ENCODE measurements around the gene DPP4. TPM values are rescaled to one million over a fixed set of nuclear protein-coding genes. Genes with fewer than 3 reads are reported as not detected.
A peak's percentile ranks its signal among the peaks of the same experiment; 100 is the strongest.

DPP4 gene
- total RNA-seq, 2 donors from 2014 or later, result 0.99 to 7.5 TPM

DNA sequence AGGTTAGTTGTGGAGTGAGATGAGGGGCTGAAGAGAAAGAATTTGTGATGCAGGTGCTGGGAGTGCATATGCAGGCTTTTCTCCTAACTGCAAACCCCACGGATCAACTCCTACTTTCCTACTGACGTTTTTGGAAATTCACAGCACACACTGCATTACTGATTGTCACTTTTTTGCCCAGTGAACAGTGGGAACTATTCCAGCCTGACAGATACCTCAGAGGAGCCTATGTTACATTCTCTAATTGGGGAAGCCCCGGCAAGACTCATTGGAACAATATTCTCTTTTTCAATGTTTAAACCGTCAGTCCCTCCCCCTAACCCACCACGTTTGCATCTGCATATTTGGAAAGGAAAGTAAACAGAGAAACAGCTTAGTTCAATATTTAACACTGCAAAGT lies 126.2 kb downstream of the DPP4 start:
- Histone ChIP-seq H3K27me3 (no peaks in the 10 kb centered on the region), H3K4me1 (no peaks in the 10 kb centered on the region), H3K9me3 (no peaks in the 10 kb centered on the region), H3K36me3 (replicated peaks in 1 of 2; ENCODE audit: insufficient read depth in 1 of 2, low read depth in 2 of 2) (no peaks in the 10 kb centered on the region), H3K27ac (no peak overlapping the region), H3K4me3 (no peak overlapping the region)
- DNase-seq, result no peak
- TF ChIP-seq, protein P1, sequence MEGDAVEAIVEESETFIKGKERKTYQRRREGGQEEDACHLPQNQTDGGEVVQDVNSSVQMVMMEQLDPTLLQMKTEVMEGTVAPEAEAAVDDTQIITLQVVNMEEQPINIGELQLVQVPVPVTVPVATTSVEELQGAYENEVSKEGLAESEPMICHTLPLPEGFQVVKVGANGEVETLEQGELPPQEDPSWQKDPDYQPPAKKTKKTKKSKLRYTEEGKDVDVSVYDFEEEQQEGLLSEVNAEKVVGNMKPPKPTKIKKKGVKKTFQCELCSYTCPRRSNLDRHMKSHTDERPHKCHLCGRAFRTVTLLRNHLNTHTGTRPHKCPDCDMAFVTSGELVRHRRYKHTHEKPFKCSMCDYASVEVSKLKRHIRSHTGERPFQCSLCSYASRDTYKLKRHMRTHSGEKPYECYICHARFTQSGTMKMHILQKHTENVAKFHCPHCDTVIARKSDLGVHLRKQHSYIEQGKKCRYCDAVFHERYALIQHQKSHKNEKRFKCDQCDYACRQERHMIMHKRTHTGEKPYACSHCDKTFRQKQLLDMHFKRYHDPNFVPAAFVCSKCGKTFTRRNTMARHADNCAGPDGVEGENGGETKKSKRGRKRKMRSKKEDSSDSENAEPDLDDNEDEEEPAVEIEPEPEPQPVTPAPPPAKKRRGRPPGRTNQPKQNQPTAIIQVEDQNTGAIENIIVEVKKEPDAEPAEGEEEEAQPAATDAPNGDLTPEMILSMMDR (IDR thresholded peaks at IDR 0.05), result no peak
- no peak for TF ChIP-seq POLR2A (IDR thresholded peaks at IDR 0.05)
- 13 to 21% methylated on average over 5 of the region's 5 CpGs for WGBS, 2 donors
- intact Hi-C loops (cut with DNase I), result no loop called here
- ATAC-seq, result no peak

DNA sequence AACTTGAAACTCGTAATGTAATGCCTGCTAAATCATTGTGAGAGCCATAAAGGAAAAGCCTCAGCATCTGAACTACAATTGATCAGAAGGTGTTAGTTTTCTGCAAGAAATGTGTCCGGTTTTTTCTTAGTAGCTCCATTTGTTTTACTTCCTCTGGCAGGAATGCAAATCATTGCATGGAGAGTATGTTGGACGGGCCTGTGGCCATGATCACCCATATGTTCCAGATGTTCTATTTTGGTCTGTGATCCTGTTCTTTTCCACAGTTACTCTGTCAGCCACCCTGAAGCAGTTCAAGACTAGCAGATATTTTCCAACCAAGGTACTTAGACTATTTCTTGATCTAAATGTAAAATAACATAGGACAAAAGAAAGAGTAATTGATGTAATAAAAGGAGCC lies 126.6 kb downstream of the DPP4 start:
- H3K27ac ChIP-seq, result no peak overlapping the region
- H3K36me3 ChIP-seq (replicated peaks in 1 of 2; ENCODE audit: insufficient read depth in 1 of 2, low read depth in 2 of 2), result no peaks in the 10 kb centered on the region
- no peaks in the 10 kb centered on the region for H3K9me3 ChIP-seq
- DNase-seq (no peak), ATAC-seq (no peak)
- H3K4me3 ChIP-seq, result no peak overlapping the region
- H3K4me1 ChIP-seq, result no peaks in the 10 kb centered on the region
- no peaks in the 10 kb centered on the region for H3K27me3 ChIP-seq
- intact Hi-C loops (cut with DNase I), result no loop called here
- WGBS, 2 donors, result 30 to 47% methylated on average over 3 of the region's 3 CpGs
- TF ChIP-seq, protein P1 (IDR thresholded peaks at IDR 0.05), result no peak
- TF ChIP-seq POLR2A (IDR thresholded peaks at IDR 0.05), result no peak

DNA sequence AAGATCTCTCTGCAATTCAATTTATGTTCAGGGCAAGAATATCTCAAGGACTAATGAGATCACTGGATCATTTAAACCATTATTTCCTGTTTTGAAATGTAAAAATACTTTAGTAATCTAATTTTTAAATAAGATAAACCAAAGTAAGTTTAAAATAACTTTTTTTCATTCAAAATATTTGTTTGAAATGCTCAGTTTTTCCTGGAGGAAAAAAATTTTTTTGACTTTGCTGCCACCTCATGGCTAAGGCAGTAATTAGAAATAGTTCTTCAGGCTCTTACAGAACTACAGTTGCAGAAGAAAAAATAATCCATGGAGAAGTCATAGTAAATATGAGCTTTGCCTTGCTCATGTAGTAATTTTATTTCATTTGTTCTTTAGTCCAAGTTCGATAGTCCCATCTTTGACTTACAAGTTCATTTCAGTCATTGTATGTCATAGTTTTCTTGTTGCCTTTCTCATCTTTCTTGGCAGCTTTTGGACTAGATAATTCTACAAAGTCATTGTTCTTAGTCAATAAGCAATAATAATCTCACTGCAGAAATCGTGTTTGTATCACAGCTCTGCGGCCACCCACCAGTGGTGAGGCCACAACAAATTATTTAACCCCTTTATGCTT lies 127.4 kb downstream of the DPP4 start:
- ATAC-seq (no peak), DNase-seq (no peak)
- intact Hi-C loops (cut with DNase I), result no loop called here
- Histone ChIP-seq H3K4me1 (no peaks in the 10 kb centered on the region), H3K9me3 (no peaks in the 10 kb centered on the region), H3K27ac (no peak overlapping the region), H3K27me3 (no peaks in the 10 kb centered on the region), H3K4me3 (no peak overlapping the region), H3K36me3 (replicated peaks in 1 of 2; ENCODE audit: insufficient read depth in 1 of 2, low read depth in 2 of 2) (no peaks in the 10 kb centered on the region)
- TF ChIP-seq, protein P1 (IDR thresholded peaks at IDR 0.05), result peak in 6 of 7 experiments; percentile 25 to 37 (median 34)
- TF ChIP-seq POLR2A (IDR thresholded peaks at IDR 0.05), result no peak
- 9 to 11% methylated on average over 3 of the region's 3 CpGs for WGBS, 2 donors

DNA sequence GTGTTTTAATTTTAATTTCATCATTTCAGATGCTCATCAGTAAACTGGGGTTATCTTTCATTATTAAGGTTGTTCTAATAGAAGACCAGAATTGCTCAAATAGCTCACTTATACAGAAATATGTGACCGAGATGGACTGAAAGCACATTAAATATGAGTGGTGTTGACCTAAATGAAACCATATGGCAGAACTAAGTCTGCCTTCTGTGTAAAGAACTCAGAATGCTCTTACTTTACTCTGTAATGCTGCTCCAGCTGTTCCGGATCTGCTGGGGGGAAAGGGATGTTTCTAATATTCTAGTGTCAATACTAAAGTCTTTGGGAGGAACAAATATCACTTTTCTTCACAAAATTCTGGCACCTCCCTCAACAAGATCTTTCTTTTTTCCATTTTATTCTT lies 131.0 kb downstream of the DPP4 start:
- no peaks in the 10 kb centered on the region for H3K9me3 ChIP-seq
- TF ChIP-seq POLR2A (IDR thresholded peaks at IDR 0.05), result no peak
- TF ChIP-seq, protein P1 (IDR thresholded peaks at IDR 0.05), result no peak
- ATAC-seq (no peak), DNase-seq (no peak)
- H3K36me3 ChIP-seq (replicated peaks in 1 of 2; ENCODE audit: insufficient read depth in 1 of 2, low read depth in 2 of 2), result no peaks in the 10 kb centered on the region
- no peaks in the 10 kb centered on the region for H3K27me3 ChIP-seq
- intact Hi-C loops (cut with DNase I), result no loop called here
- H3K4me3 ChIP-seq, result no peak overlapping the region
- 60 to 61% methylated on average over 2 of the region's 2 CpGs for WGBS, 2 donors
- H3K27ac ChIP-seq, result no peak overlapping the region
- no peaks in the 10 kb centered on the region for H3K4me1 ChIP-seq

Small RNAs within 50 kb of the gene (small RNA-seq; reads per million reads assigned to genes)
- not detected for gene TIMM8AP1

Other genes with a start within 250 kb of the DPP4 start
- gene GCG, start 78.0 kb upstream of the DPP4 start, total RNA-seq, result 100 to 1,000 TPM; 129 to 464 TPM
- 1 to 10 TPM; 2.3 to 4.2 TPM for gene FAP, start 169.2 kb upstream of the DPP4 start, total RNA-seq
- 10 to 100 TPM; 12.5 to 13.2 TPM for gene IFIH1, start 244.5 kb upstream of the DPP4 start, total RNA-seq